ENCODE results near the gene EGFR.

Gene EGFR

GRCh38 chr7:55132550-55132889, 113.7 kb downstream of the EGFR start:
- H3K4me3 ChIP-seq (ENCODE audit: low read depth, low read length) = no peak overlapping the region
- no peak for DNase-seq (ENCODE audit: low read depth)
- TF ChIP-seq, protein P1, sequence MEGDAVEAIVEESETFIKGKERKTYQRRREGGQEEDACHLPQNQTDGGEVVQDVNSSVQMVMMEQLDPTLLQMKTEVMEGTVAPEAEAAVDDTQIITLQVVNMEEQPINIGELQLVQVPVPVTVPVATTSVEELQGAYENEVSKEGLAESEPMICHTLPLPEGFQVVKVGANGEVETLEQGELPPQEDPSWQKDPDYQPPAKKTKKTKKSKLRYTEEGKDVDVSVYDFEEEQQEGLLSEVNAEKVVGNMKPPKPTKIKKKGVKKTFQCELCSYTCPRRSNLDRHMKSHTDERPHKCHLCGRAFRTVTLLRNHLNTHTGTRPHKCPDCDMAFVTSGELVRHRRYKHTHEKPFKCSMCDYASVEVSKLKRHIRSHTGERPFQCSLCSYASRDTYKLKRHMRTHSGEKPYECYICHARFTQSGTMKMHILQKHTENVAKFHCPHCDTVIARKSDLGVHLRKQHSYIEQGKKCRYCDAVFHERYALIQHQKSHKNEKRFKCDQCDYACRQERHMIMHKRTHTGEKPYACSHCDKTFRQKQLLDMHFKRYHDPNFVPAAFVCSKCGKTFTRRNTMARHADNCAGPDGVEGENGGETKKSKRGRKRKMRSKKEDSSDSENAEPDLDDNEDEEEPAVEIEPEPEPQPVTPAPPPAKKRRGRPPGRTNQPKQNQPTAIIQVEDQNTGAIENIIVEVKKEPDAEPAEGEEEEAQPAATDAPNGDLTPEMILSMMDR (IDR thresholded peaks at IDR 0.05; ENCODE audit: control insufficient read depth, extremely low read depth, insufficient read depth) = no peak

DNA sequence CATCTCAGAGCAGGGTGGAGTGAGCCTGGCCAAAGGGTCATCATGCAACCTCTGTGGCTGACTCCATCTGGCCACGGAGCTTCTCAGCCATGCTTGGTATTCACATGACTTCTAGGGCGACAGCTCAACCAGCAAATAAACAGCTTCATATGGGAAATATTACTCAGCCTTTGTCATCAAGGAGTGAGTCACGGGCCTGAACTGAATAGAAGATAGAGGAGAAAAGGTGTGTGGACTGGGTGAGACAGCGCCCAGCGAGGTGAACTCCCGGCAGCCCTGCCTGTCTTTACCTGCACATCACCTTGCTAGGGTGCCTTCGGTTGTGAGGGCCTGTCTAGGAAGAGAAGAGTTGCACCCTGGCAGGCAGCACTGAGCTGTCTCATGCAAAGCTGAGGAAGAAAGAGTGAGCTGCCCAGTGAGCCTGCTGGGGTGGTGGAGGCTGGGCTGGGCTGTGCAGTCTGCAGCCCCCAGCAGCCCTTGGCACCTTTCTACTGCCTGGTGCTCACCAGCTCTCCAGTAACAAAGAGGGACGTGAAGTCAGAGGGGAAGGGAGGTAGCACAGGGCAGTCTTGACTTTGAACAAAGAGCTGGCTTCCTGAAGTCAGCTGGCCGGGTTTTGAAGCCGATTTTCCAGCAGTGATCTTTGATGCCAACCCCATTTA, 114.2 kb downstream of the EGFR start:
- no peak for DNase-seq (ENCODE audit: low read depth)
- TF ChIP-seq, protein P1 (IDR thresholded peaks at IDR 0.05; ENCODE audit: control insufficient read depth, extremely low read depth, insufficient read depth) = no peak
- no peak overlapping the region for H3K4me3 ChIP-seq (ENCODE audit: low read depth, low read length)

GRCh38 chr7:55133630-55134358, 115.0 kb downstream of the EGFR start:
- TF ChIP-seq, protein P1 (IDR thresholded peaks at IDR 0.05; ENCODE audit: control insufficient read depth, extremely low read depth, insufficient read depth) = no peak
- H3K4me3 ChIP-seq (ENCODE audit: low read depth, low read length) = no peak overlapping the region
- no peak for DNase-seq (ENCODE audit: low read depth)

DNA sequence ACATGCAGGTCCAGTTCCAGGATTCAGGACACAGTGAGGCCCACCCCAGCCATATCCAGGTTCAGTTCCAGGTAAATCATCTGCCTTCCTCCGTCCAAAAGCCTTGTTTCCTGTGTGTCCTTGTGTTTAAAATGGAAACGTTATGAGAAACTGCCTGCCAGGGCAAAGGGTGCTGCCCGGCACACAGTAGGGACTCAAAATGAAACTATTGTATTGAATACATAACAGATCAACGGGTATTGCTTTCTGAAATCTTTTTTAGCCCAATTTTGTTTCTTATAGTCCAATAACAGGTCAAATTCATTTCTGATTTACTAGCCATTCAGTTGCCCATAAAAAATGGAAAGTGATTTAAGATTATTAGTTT, 115.5 kb downstream of the EGFR start:
- no peak overlapping the region for H3K4me3 ChIP-seq (ENCODE audit: low read depth, low read length)
- TF ChIP-seq, protein P1 (IDR thresholded peaks at IDR 0.05; ENCODE audit: control insufficient read depth, extremely low read depth, insufficient read depth) = no peak
- no peak for DNase-seq (ENCODE audit: low read depth)

GRCh38 chr7:55134786-55135185, 116.0 kb downstream of the EGFR start:
- TF ChIP-seq, protein P1 (IDR thresholded peaks at IDR 0.05; ENCODE audit: control insufficient read depth, extremely low read depth, insufficient read depth) = no peak
- H3K4me3 ChIP-seq (ENCODE audit: low read depth, low read length) = no peak overlapping the region
- no peak for DNase-seq (ENCODE audit: low read depth)

DNA sequence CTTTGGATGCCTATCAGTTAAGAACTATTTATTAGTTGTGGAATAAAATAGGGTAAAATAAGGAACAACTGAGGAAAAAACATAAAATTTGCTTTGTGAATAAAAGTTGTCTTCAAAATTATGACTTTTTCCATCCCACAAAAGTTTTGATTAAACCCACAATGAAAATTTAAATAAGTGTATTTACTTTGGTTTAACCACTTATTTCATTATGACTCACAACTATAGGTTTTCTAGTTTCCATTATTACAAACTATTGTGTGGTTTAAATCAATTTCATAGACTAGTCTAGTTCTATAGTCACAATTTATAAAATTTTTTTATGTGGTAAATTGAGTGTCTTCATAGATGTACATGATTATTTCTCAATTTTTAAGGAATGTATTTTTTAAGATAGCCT, 116.6 kb downstream of the EGFR start:
- H3K4me3 ChIP-seq (ENCODE audit: low read depth, low read length) = no peak overlapping the region
- no peak for DNase-seq (ENCODE audit: low read depth)
- TF ChIP-seq, protein P1 (IDR thresholded peaks at IDR 0.05; ENCODE audit: control insufficient read depth, extremely low read depth, insufficient read depth) = no peak

GRCh38 chr7:55138663-55139062, 119.8 kb downstream of the EGFR start:
- no peak overlapping the region for H3K4me3 ChIP-seq (ENCODE audit: low read depth, low read length)
- no peak for DNase-seq (ENCODE audit: low read depth)
- TF ChIP-seq, protein P1 (IDR thresholded peaks at IDR 0.05; ENCODE audit: control insufficient read depth, extremely low read depth, insufficient read depth) = no peak

Data from LNCaP clone FGC (cell line).